GM12878 (cell line): Measurements from ENCODE around the gene FBXO17. TPM values are rescaled to one million over a fixed set of nuclear protein-coding genes. Genes with fewer than 3 reads are reported as not detected.
A peak's percentile ranks its signal among the peaks of the same experiment; 100 is the strongest.

Experiments used
- ATAC-seq: fragments of 200-7000 bp; cut with Tn5 transposase; 3 replicates; pipeline ENCODE4 v1.9.1; 2020; ENCODE audit warnings: mild to moderate bottlenecking, moderate library complexity
- BruUV-seq: library from RNA; stranded (reverse); fragments of 400-500 nt; replicated peaks from 2 replicates; lab custom pipeline; 2021; lab: Mats Ljungman, UMichigan
- CTCF ChIA-PET: fragments of 300-600 bp; sonication (Branson Sonifier 250); formaldehyde crosslinking; extraction: SDS; loops from one replicate; lab custom pipeline; 2021; ENCODE audit warnings: inconsistent platforms; lab: Yijun Ruan, JAX
- POLR2A ChIA-PET: fragments of 350-600 bp; formaldehyde crosslinking; extraction: SDS; loops from one replicate; lab custom pipeline; 2021; ENCODE audit warnings: inconsistent platforms; lab: Charles Lee
- RAD21 ChIA-PET: fragments of 300-600 bp; sonication (Branson Sonifier 250); formaldehyde crosslinking; loops from one replicate; lab custom pipeline; 2023; ENCODE audit warnings: antibody characterized with exemption; ENCODE audit not compliant: unreplicated experiment; lab: Charles Lee
- SMC1A ChIA-PET: fragments of 300-600 bp; sonication (Branson Sonifier 250); formaldehyde crosslinking; loops from one replicate; lab custom pipeline; 2023; ENCODE audit not compliant: unreplicated experiment, uncharacterized antibody; lab: Charles Lee
- DNase-seq: peaks from one replicate; pipeline ENCODE4 v3.0.0-alpha.2; 2011; ENCODE audit warnings: low read depth, low spot score
- FAIRE-seq: peaks from 3 replicates; lab custom pipeline; 2011; peaks lifted over from hg19 to GRCh38; lab: Jason Lieb, UNC
- H2AFZ ChIP-seq: 2 replicates; pipeline ENCODE4 v1.6.0; 2011; ENCODE audit warnings: low read depth, low read length, control low read depth; ENCODE audit not compliant: control insufficient read depth
- H3K27ac ChIP-seq: 2 replicates; pipeline ENCODE4 v1.5.1; 2011; ENCODE audit warnings: control low read depth; ENCODE audit not compliant: control insufficient read depth, insufficient read depth
- H3K27me3 ChIP-seq, 2 experiments: replicated peaks in 1 of 2; 2 replicates each; pipeline versions ENCODE4 v1.6.0 to v1.6.1; 2011; ENCODE audit warnings: low read length in 1 of 2; ENCODE audit not compliant: control insufficient read depth in 2 of 2, insufficient read depth in 2 of 2
- H3K36me3 ChIP-seq, 2 experiments: 2 replicates each; pipeline ENCODE4 v1.5.1; 2011; ENCODE audit warnings: low read length in 1 of 2; ENCODE audit not compliant: control insufficient read depth in 2 of 2, insufficient read depth in 2 of 2
- H3K4me1 ChIP-seq: 2 replicates; pipeline ENCODE4 v1.6.1; 2011; ENCODE audit warnings: mild to moderate bottlenecking, low read length, moderate library complexity, mixed read lengths; ENCODE audit not compliant: control insufficient read depth, insufficient read depth
- H3K4me2 ChIP-seq: 2 replicates; pipeline ENCODE4 v1.6.0; 2011; ENCODE audit warnings: control low read depth; ENCODE audit not compliant: control insufficient read depth, insufficient read depth
- H3K4me3 ChIP-seq: fragments of 200-600 bp; sonication (generic); 2 replicates; pipeline ENCODE4 v1.5.1; 2016
- H3K79me2 ChIP-seq: 2 replicates; pipeline ENCODE4 v1.6.0; 2011; ENCODE audit warnings: low read length; ENCODE audit not compliant: control insufficient read depth, insufficient read depth
- H3K9ac ChIP-seq: 2 replicates; pipeline ENCODE4 v1.8.0; 2011; ENCODE audit warnings: low read length, control low read depth, mixed read lengths; ENCODE audit not compliant: control insufficient read depth, insufficient read depth
- H3K9me3 ChIP-seq: replicated peaks from 3 replicates; pipeline ENCODE4 v1.5.1; 2011; ENCODE audit warnings: mild to moderate bottlenecking, low read length; ENCODE audit not compliant: control insufficient read depth, insufficient read depth
- H4K20me1 ChIP-seq: 2 replicates; pipeline ENCODE4 v1.6.0; 2011; ENCODE audit not compliant: control insufficient read depth, insufficient read depth
- CHD2 ChIP-seq: IDR thresholded peaks from 2 replicates; pipeline ENCODE4 v1.6.1; 2011; ENCODE audit warnings: low read depth, low read length, improper control_type of control experiment, borderline replicate concordance
- DPF2 ChIP-seq: fragments of 450-650 bp; IDR thresholded peaks from 2 replicates; pipeline ENCODE4 v1.6.1; 2017; ENCODE audit warnings: mild to moderate bottlenecking
- NFXL1 ChIP-seq: fragments of 450-650 bp; IDR thresholded peaks from 2 replicates; pipeline ENCODE4 v1.6.1; 2017; ENCODE audit warnings: antibody characterized with exemption, mild to moderate bottlenecking, borderline replicate concordance
- RELB ChIP-seq: fragments of 450-650 bp; IDR thresholded peaks from 2 replicates; pipeline ENCODE4 v1.6.1; 2017; ENCODE audit warnings: low read depth, mild to moderate bottlenecking, moderate library complexity
- STAT1 ChIP-seq: fragments of 450-650 bp; conservative IDR thresholded peaks from 2 replicates; pipeline ENCODE4 v1.6.1; 2014; ENCODE audit warnings: antibody characterized with exemption, mild to moderate bottlenecking
- WGBS: methylation state at CpG from one replicate; pipeline ENCODE4 v1.1.6; 2016; ENCODE audit warnings: low lambda C conversion rate; ENCODE audit not compliant: insufficient replicate concordance, insufficient coverage; ENCODE audit errors: missing lambda C conversion rate; 5-methylcytosine and 5-hydroxymethylcytosine counted together
- in situ Hi-C: fragments of 300-500 bp; cut with MboI; formaldehyde crosslinking; loops from 9 replicates; pipeline ENCODE4 v1.14.3; 2018; ENCODE audit warnings: mixed read lengths
- intact Hi-C: fragments of 100-400 bp; cut with micrococcal nuclease; formaldehyde crosslinking; loops from one replicate; pipeline ENCODE4 v1.14.2; 2022; ENCODE audit not compliant: unreplicated experiment
- polyA plus RNA-seq, 11 experiments: library from polyadenylated mRNA; depleted of rRNA in 4 of 11; unstranded in 6 of 11; stranded (reverse) in 5 of 11; fragments of >200 nt; fragmentation: Nextera tagmentation in 4 of 11; fragmentation: Illumina TruSeq in 1 of 11; extraction: Ambion mirVana in 4 of 11; extraction: Trizol in 1 of 11; gene quantifications; 1 replicate in 1 of 11; 2 replicates in 10 of 11; pipeline versions ENCODE4 v1.2.1 to v1.2.3, GENCODE V29; 2011 to 2016; ENCODE audit warnings: inconsistent platforms in 2 of 11, missing spikeins in 2 of 11, low read depth in 1 of 11
- total RNA-seq, 4 experiments: library from RNA; depleted of rRNA in 3 of 4; stranded (reverse); fragments of >200 nt in 3 of 4; fragmentation: Illumina TruSeq in 1 of 4; extraction: Trizol in 1 of 4; gene quantifications; 2 replicates each; pipeline versions ENCODE4 v1.2.1 to v1.2.3, GENCODE V29; 2013 to 2021

Gene FBXO17
- total and polyA plus RNA-seq, 10 of the 15 experiments (the other 5 are each of a cell fraction or from before 2014, with no cell fraction given) = 2.2 to 11.1 (median 5.3) TPM

GRCh38 chr19:38975861-38976271, 324 bp upstream of the FBXO17 start:
- 0% methylated on average over 13 of the region's 22 CpGs for WGBS

More at GRCh38 chr19:38975861-38976271, 324 bp upstream of the FBXO17 start:
- no peak overlapping the region; the same call in 1 of the 2 replicates for H2AFZ ChIP-seq
- TF ChIP-seq STAT1 (no peak), NFXL1 (no peak), DPF2 (0 out of 2 replicates have a peak, but pooled peaks have one; percentile 1), RELB (no peak), CHD2 (peak; percentile 53; the same call in 1 of the 2 replicates)
- TF ChIP-seq, all 136 proteins: peak for 2
- H3K9ac ChIP-seq = no peak overlapping the region
- no peaks in the 10 kb centered on the region for H4K20me1 ChIP-seq
- DNase-seq (no peak), FAIRE-seq (no peak), ATAC-seq (no peak)
- ChIA-PET RAD21 (interaction anchor here (0.9 to 3.9 kb wide), 9 partner anchors 9 to 70 kb away, joined by 3 to 27 read pairs (median 4); partner anchors contain the start of gene FBXO27), POLR2A (interaction anchor here (0.6 to 2.6 kb wide), 10 partner anchors 13 to 163 kb away, joined by 3 to 12 read pairs (median 4); partner anchors contain the start of gene FBXO27), SMC1A (interaction anchor here (1.1 to 4.2 kb wide), 7 partner anchors 13 to 61 kb away, joined by 3 to 20 read pairs (median 4); no protein-coding TSS in a partner anchor), CTCF (interaction anchor here (0.6 to 4.0 kb wide), 24 partner anchors 9 to 431 kb away, joined by 3 to 28 read pairs (median 4); partner anchors contain the start of genes MRPS12 and SARS2)
- H3K36me3 ChIP-seq = no peaks in the 10 kb centered on the region
- BruUV-seq = no TSS peak
- peaks cover 21% of the 10 kb centered on the region for H3K4me1 ChIP-seq
- no peak overlapping the region for H3K4me3 ChIP-seq
- in situ Hi-C loops = no loop called here
- H3K9me3 ChIP-seq = peaks cover 2% of the 10 kb centered on the region; the same call in 2 of the 3 replicates
- intact Hi-C loops = loop anchor here (5.0 to 10.0 kb wide), 2 partner anchors 46 to 429 kb away; partner anchors contain the start of gene ZFP36
- H3K4me2 ChIP-seq = peak overlapping the region; percentile 55; the same call in 1 of the 2 replicates
- peaks cover 0 to 3% of the 10 kb centered on the region in 2 experiments; a peak in 2 of 4 replicates for H3K27me3 ChIP-seq
- H3K79me2 ChIP-seq = no peaks in the 10 kb centered on the region
- H3K27ac ChIP-seq = no peak overlapping the region
